HG02588 (cell line): ENCODE data around the gene SPINT1.

Source experiments
- ATAC-seq: cut with Tn5 transposase; IDR thresholded peaks from one replicate; pipeline ENCODE4 v1.9.1; 2021; ENCODE audit warnings: mild to moderate bottlenecking, moderate library complexity; ENCODE audit not compliant: unreplicated experiment

SPINT1 gene

GRCh38 chr15:40828447-40829036, 15.3 kb upstream of the SPINT1 start, which contains the start of gene PPP1R14D:
Gene PPP1R14D (minus strand): TSS chr15:40828708. CDS start chr15:40828641, 67 bp downstream.
- no peak for ATAC-seq

GRCh38 chr15:40829115-40829514, 14.7 kb upstream of the SPINT1 start:
- ATAC-seq = no peak

GRCh38 chr15:40830884-40831283, 13.0 kb upstream of the SPINT1 start:
- no peak for ATAC-seq

GRCh38 chr15:40831861-40832260, 12.0 kb upstream of the SPINT1 start:
- ATAC-seq = no peak

- ATAC-seq = no peak
Observed at GRCh38 chr15:40832903-40833302, 10.9 kb upstream of the SPINT1 start.

- no peak for ATAC-seq
Observed at GRCh38 chr15:40836020-40836419, 7.8 kb upstream of the SPINT1 start.

GRCh38 chr15:40838756-40839155, 5.1 kb upstream of the SPINT1 start:
- no peak for ATAC-seq

- no peak for ATAC-seq
Observed at GRCh38 chr15:40841741-40842140, 2.1 kb upstream of the SPINT1 start.

- ATAC-seq = no peak
Observed at GRCh38 chr15:40843261-40843884, 475 bp upstream of the SPINT1 start.

- ATAC-seq = no peak
Observed at GRCh38 chr15:40844696-40845030, 815 bp downstream of the SPINT1 start.

- no peak for ATAC-seq
Observed at GRCh38 chr15:40845036-40845435, 1.2 kb downstream of the SPINT1 start.

GRCh38 chr15:40845511-40846284, 1.9 kb downstream of the SPINT1 start:
- no peak for ATAC-seq

- ATAC-seq = peak; percentile 3
Observed at GRCh38 chr15:40846841-40847222, 3.0 kb downstream of the SPINT1 start.

- peak; percentile 70 for ATAC-seq
Observed at GRCh38 chr15:40847223-40847961, 3.5 kb downstream of the SPINT1 start.

- ATAC-seq = no peak
Observed at GRCh38 chr15:40850576-40851112, 6.8 kb downstream of the SPINT1 start.

- no peak for ATAC-seq
Observed at GRCh38 chr15:40852529-40852928, 8.7 kb downstream of the SPINT1 start.

GRCh38 chr15:40853241-40853890, 9.5 kb downstream of the SPINT1 start:
- ATAC-seq = no peak

- ATAC-seq = no peak
Observed at GRCh38 chr15:40854161-40854560, 10.3 kb downstream of the SPINT1 start.

- ATAC-seq = no peak
Observed at GRCh38 chr15:40855706-40856234, 11.9 kb downstream of the SPINT1 start.

GRCh38 chr15:40856746-40857145, 12.9 kb downstream of the SPINT1 start:
- no peak for ATAC-seq
